Hematopoietic multipotent progenitor cell treated with erythropoietin and hydrocortisone succinate and interleukin-3 and kit ligand, for 17 days (in vitro differentiated cells): ENCODE results near the gene DRD5.
"Not testable (repeated sequence)": the region's sequence is repeated elsewhere in the genome, so short reads cannot be mapped to it uniquely, and the experiment has no call there.

Experiments
- DNase-seq: peaks from one replicate; pipeline ENCODE4 v3.0.0-alpha.2; 2015; ENCODE audit warnings: low spot score

The DRD5 gene

DNA sequence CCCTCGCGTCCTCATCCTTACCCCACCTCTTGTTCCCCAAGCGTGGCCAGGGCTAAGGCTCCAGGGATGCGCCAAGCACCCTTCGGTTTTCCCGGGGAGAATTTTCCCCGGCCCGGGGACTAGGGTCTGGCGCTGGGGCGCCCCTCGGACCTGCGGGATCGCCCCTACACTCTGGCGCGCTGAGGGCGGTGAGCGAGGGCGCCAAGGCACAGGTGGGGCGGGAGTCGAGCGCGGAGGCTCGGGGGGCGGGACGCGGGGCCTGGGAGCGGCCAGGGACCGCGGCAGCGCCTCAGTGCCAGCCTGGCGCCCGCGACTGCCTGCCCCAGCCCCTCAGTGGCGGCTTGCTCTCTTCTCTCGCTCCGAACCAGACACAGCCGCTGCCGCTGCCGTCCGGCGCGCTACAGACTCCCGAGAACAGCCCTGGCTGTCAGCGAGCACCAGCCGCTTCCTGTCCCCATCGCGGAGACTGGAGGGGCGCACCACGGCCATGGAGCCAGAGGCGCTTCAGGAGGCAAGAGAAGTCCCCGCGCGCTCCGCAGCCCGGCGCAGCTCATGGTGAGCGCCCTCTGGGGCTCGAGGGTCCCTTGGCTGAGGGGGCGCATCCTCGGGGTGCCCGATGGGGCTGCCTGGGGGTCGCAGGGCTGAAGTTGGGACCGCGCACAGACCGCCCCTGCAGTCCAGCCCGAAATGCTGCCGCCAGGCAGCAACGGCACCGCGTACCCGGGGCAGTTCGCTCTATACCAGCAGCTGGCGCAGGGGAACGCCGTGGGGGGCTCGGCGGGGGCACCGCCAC, at the start of gene DRD5:
Gene DRD5, plus strand, starts transcription at position 292 of the 793 bp plus-strand sequence. Its CDS starts 396 bp downstream, at position 688.
- DNase-seq: no peak

DNA sequence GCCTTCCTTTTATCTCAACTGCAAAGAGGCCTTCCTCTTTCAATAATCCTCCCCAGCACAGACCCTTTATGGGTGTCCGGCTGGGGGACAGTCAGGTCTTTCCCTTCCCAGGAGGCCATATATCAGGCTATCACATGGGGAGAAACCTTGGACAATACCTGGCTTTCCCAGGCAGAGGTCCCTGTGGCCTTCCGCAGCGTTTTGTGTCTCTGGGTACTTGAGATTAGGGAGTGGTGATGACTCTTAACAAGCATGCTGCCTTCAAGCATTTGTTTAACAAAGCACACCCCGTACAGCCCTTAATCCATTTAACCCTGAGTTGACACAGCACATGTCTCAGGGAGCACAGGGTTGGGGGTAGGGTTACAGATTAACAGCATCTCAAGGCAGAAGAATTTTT, 49.2 kb upstream of the DRD5 start:
- not testable (repeated sequence) for DNase-seq

DNA sequence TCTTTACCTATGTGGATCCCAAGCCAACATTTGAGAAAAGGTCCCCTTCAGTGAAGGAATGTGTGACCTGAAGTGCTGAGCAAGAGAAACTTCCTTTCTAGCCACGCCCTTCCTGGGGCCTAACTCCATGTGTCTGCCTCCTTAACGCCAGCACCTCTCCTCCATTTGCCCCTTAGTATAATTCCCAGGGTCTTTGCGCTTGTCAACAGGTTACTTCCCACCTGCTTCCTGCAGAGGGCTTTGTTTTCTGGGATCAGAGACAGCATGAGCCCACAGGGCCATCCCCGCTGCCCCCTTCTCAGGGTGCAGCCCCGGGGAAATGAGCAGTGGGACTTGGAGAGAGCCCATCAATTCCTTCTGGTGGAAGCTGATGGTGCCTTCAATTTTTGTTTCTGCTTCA, 45.9 kb upstream of the DRD5 start:
- no peak for DNase-seq

DNA sequence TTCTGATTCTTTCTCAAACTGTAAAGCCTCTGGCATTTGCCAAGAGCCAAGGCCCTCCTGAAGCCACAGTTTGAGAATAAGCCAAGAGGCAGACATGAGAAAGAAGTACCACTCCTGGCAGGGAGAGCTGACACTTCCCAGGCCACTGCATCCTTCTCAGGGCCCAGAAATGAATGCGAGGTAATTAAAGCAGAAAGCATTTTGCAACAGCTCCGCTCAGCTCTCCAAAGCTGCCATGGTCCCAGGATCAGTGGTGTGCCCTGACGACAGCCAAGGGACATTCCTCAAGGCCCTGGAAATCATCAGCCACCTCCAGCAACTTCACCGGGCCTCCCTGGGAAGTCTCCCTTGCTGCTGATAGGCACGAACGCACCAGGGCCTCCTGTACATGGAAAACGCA, 44.2 kb upstream of the DRD5 start:
- not testable (repeated sequence) for DNase-seq

DNA sequence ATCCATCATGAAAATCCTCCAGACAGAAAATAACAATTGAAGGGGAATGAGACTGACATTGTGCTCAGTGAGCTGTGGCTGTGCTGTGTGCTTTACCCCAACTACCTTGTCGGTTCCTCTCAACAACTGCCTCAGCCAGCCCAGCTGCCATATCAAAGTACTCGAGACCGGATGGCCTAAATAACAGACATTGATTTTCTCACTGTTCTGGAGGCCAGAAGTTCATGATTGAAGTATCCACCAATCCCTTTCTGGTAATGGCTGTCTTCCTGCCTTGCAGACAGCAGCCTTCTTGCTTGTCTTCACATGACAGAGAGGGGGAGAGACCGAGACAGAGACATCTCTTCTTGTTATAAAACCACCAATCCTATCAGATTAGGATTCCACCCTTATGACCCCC, 37.6 kb upstream of the DRD5 start:
- not testable (repeated sequence) for DNase-seq

DNA sequence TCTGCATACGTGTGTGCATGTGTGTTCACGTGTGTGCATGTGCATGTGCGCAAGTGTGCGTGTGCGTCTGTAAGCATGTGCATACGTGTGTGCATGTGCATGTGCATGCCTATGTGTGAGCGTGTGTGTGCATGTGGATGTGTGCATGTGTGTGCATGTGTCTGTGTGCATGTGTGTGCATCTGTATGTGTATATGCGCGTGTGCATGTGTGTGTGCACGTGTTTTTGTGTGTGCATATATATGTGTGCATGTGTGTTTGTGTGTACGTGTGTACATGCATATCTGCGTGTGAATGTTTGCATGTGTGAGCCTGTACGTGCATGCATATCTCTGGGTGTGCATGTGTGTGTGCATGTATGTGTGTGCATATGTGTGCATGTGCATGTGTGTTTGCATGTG, 35.7 kb upstream of the DRD5 start:
- no peak for DNase-seq

DNA sequence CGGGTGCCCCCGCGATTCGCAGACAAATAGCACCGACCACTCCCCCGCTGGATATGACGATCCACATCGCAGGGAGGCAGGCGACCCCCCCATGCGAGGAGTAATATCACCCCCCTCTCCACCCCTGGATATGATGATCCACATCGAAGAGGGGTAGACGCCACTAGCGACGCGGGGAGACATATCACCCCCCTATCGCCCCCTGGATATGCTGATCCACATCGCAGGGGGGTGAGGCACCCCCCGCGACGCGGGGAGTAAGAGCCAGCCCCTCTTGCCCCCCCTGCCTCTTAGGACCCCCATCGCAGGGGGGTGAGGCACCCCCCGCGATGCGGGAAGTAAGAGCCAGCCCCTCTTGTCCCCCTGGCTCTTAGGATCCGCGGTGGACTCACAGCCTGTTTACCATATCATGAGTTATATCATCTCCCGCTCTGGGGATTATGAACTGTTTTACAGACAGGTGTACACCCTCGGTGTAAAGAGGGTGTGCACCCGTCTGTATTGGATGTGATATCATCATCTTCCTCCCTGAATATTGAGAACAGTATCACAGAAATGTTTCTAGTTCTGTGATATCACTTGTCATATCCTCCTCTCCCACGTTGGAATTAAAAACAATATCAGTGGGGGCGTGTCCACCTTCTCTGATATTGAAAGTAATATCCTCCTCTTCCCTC, 22.7 kb upstream of the DRD5 start:
- DNase-seq: no peak

DNA sequence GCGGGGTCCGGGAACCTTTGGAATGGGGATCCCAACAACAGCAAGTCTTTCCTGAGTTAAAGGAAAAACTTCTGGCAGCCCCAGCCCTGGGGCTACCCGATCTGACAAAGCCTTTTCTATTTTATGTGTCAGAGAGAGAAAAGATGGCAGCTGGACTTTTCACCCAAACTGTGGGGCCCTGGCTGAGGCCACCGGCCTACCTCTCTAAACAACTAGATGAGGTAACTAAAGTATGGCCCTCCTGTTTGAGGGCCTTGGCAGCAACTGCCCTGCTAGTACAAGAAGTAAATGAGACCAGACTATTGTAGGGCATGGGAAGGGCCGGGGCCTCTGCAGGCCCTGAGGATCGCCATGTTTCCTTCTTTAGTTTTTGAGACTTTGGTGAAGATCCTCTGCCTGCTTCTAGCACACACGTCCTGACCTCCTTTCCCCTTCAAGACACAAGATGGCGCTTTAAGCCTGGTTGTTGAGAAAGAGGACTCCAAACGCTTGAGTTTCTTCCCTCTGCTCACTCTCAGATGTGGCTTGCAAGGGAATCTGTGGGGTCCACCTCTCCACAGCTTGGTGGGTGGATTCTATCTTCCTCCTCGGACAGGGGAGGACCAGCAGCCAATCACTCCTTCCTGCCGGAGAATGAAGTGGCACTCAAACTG, 18.5 kb upstream of the DRD5 start:
- peak; percentile 5 for DNase-seq

DNA sequence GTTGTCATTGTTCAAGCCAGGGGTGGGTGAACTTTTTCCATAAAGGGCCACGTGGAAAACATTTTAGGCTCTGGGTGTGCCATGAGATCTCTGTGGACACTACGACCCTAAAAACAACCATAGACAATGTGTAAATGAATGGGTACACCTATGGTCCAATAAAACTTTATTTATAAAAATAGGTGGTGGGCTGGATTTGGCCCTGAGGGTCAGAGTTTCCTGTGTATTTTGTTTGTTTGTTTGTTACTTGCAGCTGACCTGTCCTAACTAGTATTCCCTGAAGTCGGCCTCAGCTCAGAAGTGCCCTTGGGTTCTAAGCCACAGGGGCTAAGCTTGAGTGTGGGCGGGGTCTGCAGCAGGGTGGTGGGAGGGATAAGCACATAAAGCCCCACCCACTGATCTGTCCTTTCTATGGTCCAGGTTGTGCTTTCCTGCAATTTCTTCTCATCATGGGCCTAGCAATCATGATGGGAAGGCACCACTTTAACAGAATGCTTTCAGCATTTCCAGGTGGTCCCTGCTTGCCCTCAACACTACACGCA, 17.2 kb upstream of the DRD5 start:
- DNase-seq: no peak

DNA sequence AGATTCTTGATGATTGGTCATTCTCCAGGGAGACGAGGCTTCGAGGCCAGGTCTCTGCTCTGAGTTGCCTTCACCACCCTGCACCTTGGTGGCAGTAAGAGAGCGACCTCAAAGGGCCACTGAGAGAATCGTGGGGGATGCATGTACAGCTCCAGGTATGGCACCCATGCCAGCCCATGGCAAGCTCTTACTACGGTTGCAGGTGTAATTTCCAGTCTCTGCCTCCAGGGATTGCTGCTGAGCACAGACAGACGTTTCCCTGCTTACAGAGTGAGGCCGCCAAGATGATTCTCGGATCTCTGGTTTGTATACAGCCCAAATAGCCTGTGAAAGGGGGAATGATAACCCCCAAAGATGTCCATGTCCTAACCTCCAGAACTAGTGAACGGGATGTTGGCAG, 16.3 kb upstream of the DRD5 start:
- DNase-seq: no peak

DNA sequence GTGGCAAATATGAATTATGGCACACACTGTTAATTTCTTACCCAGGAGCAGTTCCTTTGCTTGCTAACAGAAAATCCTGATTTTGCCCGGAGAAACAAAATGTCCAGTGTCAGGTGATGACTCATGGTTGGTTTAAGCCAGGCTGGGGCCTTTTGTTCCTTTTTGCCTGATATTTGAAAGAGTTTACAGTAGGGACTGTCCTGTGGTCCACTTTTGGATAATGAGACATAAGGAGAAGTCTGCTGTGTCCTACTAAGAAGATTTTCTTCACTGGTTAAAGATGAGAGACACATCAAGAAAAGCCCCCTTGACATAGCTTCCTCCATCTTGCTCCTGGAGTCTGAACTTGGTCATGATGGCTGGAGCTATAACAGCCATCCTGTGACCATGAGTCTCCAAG, 12.1 kb upstream of the DRD5 start:
- DNase-seq: no peak

DNA sequence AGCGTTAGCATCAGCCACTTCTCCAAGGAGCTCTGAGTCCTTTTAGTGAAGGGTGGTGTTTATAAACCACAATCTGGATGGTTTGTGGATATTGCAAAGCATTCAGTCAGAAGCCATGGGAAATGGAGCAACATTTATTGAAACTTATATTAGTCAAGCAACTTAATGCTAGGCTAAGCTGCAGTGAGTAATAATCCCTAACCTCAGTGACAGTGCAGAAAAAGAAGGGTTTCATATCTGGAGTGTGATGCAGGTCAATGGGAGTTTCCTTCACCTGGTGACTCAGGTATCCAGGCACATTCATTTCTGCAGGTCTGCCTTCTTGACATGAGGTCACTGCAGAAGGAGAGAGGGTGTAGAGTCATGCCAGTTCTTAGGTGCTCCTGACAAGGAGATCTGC, 10.4 kb upstream of the DRD5 start:
- DNase-seq: no peak

DNA sequence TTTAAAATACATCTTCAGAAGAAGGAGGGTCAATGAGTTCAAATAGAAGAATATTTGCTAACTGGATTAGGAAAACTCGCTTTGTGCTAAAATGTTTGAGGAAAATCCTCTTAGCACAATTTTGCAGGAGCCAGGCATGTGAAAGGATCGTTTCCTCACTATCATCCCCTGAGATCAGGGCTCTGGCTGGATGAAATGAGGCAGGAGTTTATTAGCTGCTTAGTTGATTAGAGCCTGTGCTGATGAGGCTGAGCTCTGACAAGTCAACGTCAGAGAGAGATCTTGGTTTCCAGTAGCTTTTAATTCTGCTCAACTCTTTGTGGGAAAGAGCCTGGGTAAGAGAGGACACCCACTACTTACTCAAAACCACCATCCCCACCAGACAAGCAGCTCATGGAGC, 8.0 kb upstream of the DRD5 start:
- no peak for DNase-seq

DNA sequence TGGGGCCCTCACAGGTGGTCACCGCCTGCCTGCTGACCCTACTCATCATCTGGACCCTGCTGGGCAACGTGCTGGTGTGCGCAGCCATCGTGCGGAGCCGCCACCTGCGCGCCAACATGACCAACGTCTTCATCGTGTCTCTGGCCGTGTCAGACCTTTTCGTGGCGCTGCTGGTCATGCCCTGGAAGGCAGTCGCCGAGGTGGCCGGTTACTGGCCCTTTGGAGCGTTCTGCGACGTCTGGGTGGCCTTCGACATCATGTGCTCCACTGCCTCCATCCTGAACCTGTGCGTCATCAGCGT, 652 bp downstream of the DRD5 start:
- DNase-seq: no peak

DNA sequence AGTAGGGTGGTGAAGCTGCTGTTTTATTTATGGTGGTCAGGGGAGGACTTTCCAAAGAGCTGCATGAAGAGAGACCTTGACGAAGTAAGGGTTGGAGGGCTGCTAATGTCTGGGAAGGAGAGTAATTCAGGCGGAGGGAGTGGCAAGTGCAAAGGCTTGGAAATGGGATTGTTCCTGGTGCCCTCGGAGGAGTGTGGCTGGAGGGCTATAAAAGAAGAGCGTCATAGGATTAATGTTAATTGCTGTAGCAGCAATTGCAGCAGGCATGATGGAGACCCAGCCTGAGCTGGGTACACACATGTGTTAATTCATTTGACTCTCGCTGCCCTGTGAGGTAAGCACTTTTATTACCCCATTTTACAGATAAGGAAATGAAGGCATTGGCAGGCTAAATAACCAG, 4.5 kb downstream of the DRD5 start:
- not testable (repeated sequence) for DNase-seq

DNA sequence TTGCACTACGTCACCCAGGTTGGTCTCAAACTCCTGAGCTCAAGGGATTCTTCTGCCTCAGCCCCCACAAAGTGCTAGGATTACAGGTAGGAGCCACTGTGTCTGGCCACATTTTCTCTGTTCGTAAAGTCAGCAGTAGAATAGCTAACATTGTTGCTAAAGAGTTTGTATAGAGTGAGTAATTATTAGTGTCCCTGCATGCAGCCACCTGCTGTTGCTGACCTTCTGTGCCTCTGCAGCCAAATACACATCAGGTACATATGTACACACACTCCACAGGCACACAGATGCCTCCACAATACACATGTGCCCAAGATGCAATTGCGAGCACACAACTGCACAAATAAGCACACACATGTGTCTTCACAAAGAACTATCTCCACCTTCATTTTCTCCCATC, 10.9 kb downstream of the DRD5 start:
- DNase-seq: no peak

DNA sequence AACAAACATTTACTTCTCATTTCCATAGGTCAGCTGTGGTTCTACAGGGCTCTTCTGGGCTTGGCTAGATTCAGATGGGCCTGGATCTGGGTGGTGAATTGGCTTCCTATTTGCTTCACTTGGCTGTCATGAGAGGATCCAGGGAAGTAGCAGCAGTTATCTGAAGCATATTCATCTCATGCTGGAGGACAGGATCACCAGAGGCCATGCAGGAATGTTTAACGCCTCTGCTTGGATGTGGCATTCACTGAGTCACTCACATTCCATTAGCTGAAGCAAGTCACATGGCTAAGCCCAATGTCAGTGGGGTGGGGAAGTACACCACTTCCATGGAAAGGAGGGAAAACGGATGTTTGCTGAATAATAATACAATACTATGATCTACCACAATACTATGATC, 15.2 kb downstream of the DRD5 start:
- not testable (repeated sequence) for DNase-seq

DNA sequence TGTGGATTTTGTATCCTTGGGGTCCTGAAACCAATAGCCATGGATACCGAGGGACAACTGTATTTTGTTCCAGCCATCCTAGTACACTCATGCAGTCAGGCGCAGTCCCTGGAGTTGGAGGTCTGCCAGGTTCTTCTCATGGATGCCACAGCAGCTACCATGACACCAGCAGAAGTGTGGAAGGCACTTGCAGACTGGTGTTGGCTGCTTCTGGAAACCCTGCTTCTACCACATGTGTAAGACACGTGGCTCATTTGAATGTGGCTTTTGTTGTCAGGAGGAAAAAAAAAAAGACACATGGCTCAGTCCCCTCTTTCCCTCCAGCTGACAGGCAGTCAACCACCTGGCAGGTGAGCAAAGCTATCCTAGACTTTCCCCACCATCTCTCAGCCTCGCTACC, 19.4 kb downstream of the DRD5 start:
- no peak for DNase-seq

DNA sequence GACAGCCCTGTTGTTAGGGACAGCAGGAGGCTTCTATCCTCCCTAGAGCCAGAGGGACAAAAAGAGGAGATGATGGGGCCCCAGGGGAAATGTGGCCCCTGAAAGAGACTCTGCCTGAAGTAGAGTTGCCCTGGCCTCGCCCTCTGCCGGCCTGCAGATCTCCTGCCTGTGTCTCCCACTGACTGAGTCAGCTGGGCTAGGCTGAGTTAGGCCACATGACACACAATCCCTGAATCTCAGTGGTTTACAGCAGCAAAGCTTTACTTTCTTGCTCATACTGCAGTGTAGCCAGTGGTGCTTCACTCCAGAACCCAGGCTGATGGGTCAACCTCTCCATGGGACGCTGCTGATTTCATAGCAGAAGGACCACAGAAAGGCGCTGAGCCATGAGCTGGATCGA, 23.5 kb downstream of the DRD5 start:
- no peak for DNase-seq

DNA sequence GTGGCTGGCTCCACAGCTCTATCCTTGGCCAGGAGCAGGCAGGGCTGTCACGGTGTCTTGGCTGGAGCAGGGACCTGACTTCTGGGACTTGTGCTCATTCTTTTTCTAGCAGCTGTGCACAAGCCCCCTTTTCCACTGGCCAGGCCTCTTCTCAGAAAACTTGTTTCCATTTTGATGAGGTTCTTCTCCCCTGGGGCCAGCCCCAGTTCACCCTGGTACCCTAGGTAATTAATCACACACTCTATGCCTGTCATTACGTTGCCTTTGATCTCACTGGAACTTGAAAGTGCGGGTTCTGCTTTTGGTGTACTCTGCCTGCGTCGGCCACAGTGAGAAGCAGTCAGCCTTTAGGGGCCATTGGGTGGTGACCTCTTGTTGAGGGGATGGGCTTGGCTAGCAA, 26.6 kb downstream of the DRD5 start:
- no peak for DNase-seq

DNA sequence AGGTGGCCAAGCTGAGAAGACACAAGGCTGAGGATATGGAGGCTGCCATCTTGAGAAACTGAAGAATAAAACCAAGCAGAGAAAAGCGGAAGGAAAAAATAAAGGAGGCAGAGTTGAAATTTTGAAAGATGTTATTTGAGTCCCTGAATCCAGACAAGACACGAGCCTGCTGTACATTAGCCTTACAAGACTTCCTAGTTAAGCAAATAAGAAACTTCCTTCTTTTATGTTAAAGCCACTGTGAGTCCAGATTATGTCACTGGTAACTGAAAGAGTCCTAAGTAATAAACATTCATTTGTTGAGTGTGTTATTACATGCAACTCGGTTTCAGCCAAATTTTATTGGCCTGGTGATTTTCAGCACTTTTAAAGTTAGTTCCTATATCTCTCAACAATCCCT, 30.4 kb downstream of the DRD5 start:
- DNase-seq: no peak

DNA sequence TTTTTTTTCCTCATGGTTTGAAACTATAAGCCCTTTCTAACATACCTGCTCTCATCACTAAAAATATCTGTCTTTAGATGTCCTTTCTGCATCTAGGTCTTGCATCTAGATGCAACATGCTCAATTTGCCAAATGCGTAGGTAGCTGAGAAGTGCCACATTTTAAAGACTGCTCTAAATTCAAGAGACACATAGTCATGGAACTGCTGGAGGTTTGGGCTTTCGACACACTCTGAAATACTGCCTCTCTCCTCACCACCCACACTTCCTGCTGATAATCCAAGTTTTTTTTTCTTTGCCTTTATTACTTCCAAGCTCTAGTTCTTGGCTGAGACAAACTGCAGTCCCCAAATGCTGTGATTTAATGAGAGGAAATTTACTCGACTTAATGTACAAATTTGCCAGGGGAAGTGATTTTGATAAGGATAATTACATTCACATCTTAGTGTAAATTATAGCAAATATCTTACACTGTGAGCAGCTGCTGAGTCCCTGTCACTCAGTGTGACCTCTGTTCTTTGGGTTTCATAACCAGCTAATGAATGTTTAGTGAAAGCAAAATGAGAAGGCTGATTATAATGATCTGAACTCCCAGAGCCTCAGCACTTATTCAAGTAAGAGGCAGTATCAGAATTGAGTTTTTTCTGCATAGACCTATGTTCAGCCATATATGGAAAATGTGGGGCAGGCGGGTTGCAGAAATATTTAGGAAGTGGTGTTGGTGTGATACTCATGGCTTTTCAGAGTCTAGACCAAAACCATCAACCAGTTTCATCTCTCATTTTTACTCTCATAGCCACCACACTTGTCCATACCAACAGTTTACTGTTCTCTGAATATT, 31.3 kb downstream of the DRD5 start:
- DNase-seq: no peak
